Measurements from ENCODE around the gene FXN. TPM values are rescaled to one million over a fixed set of nuclear protein-coding genes. Genes with fewer than 3 reads are reported as not detected.
A peak's percentile ranks its signal among the peaks of the same experiment; 100 is the strongest.

Gene FXN
- total and polyA plus RNA-seq, 10 donors, result 11.1 to 25.3 (median 15.8) TPM

GRCh38 chr9:68999393-69000105 lies 36.0 kb upstream of the FXN start:
- H3K4me1 ChIP-seq, result peaks cover 0 to 45% (median 13%) of the 10 kb centered on the region in 6 donors
- H3K36me3 ChIP-seq, result no peaks in the 10 kb centered on the region
- intact Hi-C loops (cut with DNase I; ENCODE audit: low total_unique reads), result loop anchor here (10.0 kb wide), 2 partner anchors 155 to 415 kb away; no protein-coding TSS in a partner anchor
- TF ChIP-seq, protein P1, sequence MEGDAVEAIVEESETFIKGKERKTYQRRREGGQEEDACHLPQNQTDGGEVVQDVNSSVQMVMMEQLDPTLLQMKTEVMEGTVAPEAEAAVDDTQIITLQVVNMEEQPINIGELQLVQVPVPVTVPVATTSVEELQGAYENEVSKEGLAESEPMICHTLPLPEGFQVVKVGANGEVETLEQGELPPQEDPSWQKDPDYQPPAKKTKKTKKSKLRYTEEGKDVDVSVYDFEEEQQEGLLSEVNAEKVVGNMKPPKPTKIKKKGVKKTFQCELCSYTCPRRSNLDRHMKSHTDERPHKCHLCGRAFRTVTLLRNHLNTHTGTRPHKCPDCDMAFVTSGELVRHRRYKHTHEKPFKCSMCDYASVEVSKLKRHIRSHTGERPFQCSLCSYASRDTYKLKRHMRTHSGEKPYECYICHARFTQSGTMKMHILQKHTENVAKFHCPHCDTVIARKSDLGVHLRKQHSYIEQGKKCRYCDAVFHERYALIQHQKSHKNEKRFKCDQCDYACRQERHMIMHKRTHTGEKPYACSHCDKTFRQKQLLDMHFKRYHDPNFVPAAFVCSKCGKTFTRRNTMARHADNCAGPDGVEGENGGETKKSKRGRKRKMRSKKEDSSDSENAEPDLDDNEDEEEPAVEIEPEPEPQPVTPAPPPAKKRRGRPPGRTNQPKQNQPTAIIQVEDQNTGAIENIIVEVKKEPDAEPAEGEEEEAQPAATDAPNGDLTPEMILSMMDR (IDR thresholded peaks at IDR 0.05 in 8 of 11, conservative IDR thresholded peaks at IDR 0.05 in 3 of 11), result peak; percentile 64 to 86 (median 77)
- TF ChIP-seq POLR2A (IDR thresholded peaks at IDR 0.05), result no peak
- H3K27ac ChIP-seq, result no peak overlapping the region
- H3K9me3 ChIP-seq, result no peaks in the 10 kb centered on the region
- DNase-seq, result peak; percentile 74
- H3K27me3 ChIP-seq (replicated peaks in 1 of 7), result no peaks in the 10 kb centered on the region
- no peak overlapping the region for H3K4me3 ChIP-seq
- WGBS, 5 donors, result 33 to 38% (median 35%) methylated on average over 10 of the region's 10 CpGs

GRCh38 chr9:69001921-69002320 lies 33.6 kb upstream of the FXN start:
- no peak for DNase-seq
- TF ChIP-seq POLR2A (IDR thresholded peaks at IDR 0.05) (no peak), POLR2AphosphoS5 (IDR thresholded peaks at IDR 0.05) (no peak)
- TF ChIP-seq, protein P1 (IDR thresholded peaks at IDR 0.05 in 8 of 11, conservative IDR thresholded peaks at IDR 0.05 in 3 of 11), result no peak
- H3K4me3 ChIP-seq, result no peak overlapping the region
- H3K27me3 ChIP-seq (replicated peaks in 1 of 7), result no peaks in the 10 kb centered on the region
- H3K9me3 ChIP-seq, result no peaks in the 10 kb centered on the region
- no peak overlapping the region for H3K27ac ChIP-seq
- peaks cover 0 to 27% (median 3%) of the 10 kb centered on the region in 6 donors for H3K4me1 ChIP-seq
- intact Hi-C loops (cut with DNase I; ENCODE audit: low total_unique reads), result loop anchor here (10.0 kb wide), 1 partner anchor 417 kb away; no protein-coding TSS in a partner anchor
- H3K36me3 ChIP-seq, result no peaks in the 10 kb centered on the region
- WGBS, 5 donors, result 66 to 73% (median 69%) methylated on average over 7 to 8 of the region's 8 CpGs

- H3K4me3 ChIP-seq, result no peak overlapping the region
- 78 to 82% (median 80%) methylated on average over 8 of the region's 8 CpGs for WGBS, 5 donors
- H3K4me1 ChIP-seq, result peaks cover 0 to 16% (median 3%) of the 10 kb centered on the region in 6 donors
- no peak for DNase-seq
- H3K27ac ChIP-seq, result no peak overlapping the region
- H3K9me3 ChIP-seq, result no peaks in the 10 kb centered on the region
- intact Hi-C loops (cut with DNase I; ENCODE audit: low total_unique reads), result loop anchor here (10.0 kb wide), 1 partner anchor 418 kb away; no protein-coding TSS in a partner anchor
- no peaks in the 10 kb centered on the region for H3K27me3 ChIP-seq (replicated peaks in 1 of 7)
- no peaks in the 10 kb centered on the region for H3K36me3 ChIP-seq
- TF ChIP-seq, protein P1 (IDR thresholded peaks at IDR 0.05 in 8 of 11, conservative IDR thresholded peaks at IDR 0.05 in 3 of 11), result no peak
- TF ChIP-seq POLR2AphosphoS5 (IDR thresholded peaks at IDR 0.05) (no peak), POLR2A (IDR thresholded peaks at IDR 0.05) (no peak)
Measured at GRCh38 chr9:69003051-69003450, 32.5 kb upstream of the FXN start.

DNA sequence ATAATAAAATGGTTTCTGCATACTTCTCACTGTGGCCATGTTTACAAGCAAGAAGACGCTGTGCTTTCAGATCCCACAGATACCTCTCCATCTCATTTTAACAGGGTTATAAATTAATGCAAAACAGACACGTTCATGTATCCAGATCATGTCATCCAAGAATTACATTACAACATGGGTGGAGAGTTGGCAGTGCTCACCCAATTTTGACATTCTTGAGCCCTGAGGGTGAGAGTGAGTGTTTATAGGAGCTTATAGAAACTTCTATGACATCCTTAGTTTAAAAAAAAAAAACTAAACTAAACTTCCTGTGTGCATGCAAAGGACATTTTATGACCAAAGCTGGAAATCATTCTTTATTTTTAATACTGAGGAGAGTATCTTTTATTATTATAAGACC lies 30.7 kb upstream of the FXN start:
- H3K4me3 ChIP-seq, result no peak overlapping the region
- TF ChIP-seq POLR2A (IDR thresholded peaks at IDR 0.05), result no peak
- TF ChIP-seq POLR2AphosphoS5 (IDR thresholded peaks at IDR 0.05), result no peak
- TF ChIP-seq, protein P1 (IDR thresholded peaks at IDR 0.05 in 8 of 11, conservative IDR thresholded peaks at IDR 0.05 in 3 of 11), result no peak
- 76 to 91% (median 84%) methylated on average over 2 of the region's 2 CpGs for WGBS, 5 donors
- H3K27me3 ChIP-seq (replicated peaks in 1 of 7), result no peaks in the 10 kb centered on the region
- H3K36me3 ChIP-seq, result no peaks in the 10 kb centered on the region
- H3K9me3 ChIP-seq, result no peaks in the 10 kb centered on the region
- no peaks in the 10 kb centered on the region for H3K4me1 ChIP-seq
- H3K27ac ChIP-seq, result no peak overlapping the region
- intact Hi-C loops (cut with DNase I; ENCODE audit: low total_unique reads), result loop anchor here (10.0 kb wide), 1 partner anchor 420 kb away; no protein-coding TSS in a partner anchor
- no peak for DNase-seq
